GM12892 (cell line): Measurements from ENCODE around the gene TMEM270.

Experiments used
- POLR2A ChIP-seq: IDR thresholded peaks from 2 replicates; pipeline ENCODE4 v1.6.1; 2011; ENCODE audit warnings: low read depth, low read length, control low read depth
- POLR2AphosphoS5 ChIP-seq: IDR thresholded peaks from 2 replicates; pipeline ENCODE4 v1.6.1; 2011; ENCODE audit warnings: low read depth, low read length, control low read depth
- TAF1 ChIP-seq: IDR thresholded peaks from 2 replicates; pipeline ENCODE4 v1.6.1; 2011; ENCODE audit warnings: low read depth, mild to moderate bottlenecking, control low read depth, low read length, borderline replicate concordance

DNA sequence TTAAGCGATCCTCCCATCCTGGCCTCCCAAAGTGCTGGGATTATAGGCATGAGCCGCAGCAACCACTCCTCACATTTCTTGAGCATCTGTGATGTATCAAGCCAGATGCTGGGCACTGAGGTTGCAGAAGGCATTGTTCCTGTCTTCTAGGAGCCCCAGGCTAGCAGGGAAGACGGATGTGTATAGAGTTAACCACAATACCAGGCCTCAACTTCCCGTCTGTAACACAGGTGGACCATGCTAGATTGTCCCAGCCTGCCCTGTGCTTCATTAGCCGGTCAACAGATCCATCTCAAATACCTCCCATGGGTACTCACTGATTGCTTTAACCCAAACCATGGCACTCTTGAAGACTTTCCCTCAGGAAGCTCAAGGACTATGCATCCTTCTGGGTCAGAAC is 32.0 kb upstream of the TMEM270 start:
- TF ChIP-seq POLR2AphosphoS5: no peak
- TF ChIP-seq POLR2A: no peak
- no peak for TF ChIP-seq TAF1
